AG08395 (cell line): ENCODE data around the gene LMCD1.
A peak's percentile ranks its signal among the peaks of the same experiment; 100 is the strongest.

ENCODE experiments used
- DNase-seq: peaks from one replicate; pipeline ENCODE4 v3.0.0; 2012; ENCODE audit warnings: mixed read lengths, low spot score

LMCD1 gene

GRCh38 chr3:8484409-8485140 is 17.0 kb upstream of the LMCD1 start:
- DNase-seq = no peak

DNA sequence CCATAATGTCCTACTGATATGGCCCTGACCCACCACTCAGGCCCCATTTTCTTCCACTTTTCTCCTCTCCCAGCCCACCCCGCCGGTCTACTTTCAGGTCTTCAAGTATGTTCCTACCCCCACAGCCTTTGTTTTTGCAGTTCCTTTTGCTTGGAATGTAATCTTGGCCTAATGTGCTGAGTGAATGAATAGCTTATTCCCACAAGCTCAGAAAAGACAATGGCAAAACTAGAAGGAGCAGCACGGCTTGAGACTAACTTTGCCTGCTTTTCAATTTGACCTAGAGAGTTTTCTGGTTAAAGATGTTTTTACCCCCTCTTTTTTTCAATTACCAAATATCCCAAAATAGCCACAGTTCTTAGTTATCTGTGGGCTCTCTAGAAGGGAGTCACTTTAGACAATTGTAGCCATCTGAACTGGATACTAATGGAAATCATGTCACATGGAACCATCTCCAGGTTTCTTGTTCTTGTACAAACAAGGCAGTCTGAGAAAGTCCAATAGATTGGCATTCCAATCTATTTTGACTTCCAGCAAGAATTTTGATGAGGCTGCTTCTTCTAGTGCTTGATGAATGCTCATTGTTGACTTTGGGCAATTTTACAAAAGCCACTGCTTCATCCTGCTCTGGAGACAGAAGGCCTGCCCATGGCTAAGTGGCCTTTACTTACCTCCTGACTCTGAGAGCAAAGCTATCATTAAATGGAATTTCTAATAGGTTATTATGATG is 16.3 kb upstream of the LMCD1 start:
- no peak for DNase-seq

DNA sequence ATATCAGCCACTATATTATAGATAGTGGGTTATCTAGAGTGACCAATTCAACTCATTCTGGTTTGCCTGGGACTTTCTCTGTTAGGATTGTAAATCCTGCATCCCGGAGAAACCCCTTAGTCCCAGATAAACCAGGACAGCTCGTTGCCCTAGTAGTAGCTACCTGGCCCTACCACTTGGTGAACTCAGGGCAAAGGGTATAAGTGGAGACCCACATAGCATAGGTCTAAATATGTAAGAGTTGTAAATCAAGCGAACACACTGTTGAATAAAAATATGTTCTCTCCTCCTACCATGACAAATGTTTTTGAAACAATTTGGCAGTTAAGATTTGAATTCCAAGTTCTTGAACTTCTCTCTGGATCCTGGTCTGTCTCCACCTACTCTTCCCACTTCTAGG is 15.7 kb upstream of the LMCD1 start:
- no peak for DNase-seq

DNA sequence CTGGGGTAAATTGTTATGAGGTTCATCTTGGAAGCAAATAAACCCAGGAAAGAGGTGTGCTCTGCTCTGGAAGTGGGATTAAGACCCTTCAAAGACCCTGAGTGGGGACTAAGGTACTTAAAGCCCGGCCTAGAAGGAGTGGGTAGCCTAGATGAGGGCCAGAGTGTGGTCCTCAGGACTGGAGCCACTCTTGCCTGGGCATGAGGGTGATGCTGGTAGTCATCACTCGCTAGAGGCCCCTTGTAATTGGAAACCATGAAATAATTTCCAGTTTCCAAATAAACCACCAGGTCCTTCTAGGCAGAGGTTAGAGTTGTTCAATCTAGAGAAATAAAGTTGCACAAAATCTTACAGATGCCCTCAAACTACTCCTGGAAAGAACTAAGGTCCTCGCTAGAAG is 15.2 kb upstream of the LMCD1 start:
- no peak for DNase-seq

DNA sequence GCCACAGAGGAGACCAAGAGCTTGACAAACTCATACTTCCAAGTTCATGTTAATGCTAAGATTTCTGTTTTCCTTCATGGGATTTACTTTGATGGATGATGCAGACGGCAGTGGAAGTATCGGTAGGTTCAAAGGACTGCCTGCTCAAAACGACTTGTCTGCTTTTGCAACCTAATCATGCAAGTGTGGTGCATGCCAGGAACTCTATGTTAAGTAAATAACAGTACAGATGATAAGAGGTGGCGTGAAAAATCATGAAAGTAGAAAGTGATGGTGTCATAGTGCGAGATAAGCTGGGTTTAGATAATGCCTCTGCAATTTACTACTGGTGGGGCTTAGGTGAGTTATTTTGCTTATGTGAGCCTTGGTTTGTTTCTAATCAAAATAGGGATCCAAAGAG is 14.7 kb upstream of the LMCD1 start:
- DNase-seq = no peak

GRCh38 chr3:8488411-8488810 is 13.2 kb upstream of the LMCD1 start:
- DNase-seq = peak; percentile 48

DNA sequence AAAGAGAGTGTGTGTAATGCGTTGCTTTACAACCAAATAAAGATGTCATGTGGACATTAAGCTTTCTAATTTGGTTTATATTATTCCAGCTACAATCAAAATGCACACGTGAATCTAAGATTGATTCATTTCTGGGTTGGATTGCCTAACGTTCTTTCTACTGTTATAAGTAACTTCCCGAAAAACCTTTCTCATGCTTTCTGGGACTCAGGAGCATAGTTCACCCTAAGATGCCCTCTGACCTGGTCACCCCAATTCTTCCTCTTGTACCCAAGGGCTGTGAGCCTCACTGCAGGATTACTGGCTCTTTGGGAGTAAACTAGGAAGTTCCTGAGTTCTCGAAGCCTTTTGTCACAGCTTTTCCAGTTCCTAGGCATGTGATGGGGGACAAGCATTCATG is 12.7 kb upstream of the LMCD1 start:
- DNase-seq = no peak

DNA sequence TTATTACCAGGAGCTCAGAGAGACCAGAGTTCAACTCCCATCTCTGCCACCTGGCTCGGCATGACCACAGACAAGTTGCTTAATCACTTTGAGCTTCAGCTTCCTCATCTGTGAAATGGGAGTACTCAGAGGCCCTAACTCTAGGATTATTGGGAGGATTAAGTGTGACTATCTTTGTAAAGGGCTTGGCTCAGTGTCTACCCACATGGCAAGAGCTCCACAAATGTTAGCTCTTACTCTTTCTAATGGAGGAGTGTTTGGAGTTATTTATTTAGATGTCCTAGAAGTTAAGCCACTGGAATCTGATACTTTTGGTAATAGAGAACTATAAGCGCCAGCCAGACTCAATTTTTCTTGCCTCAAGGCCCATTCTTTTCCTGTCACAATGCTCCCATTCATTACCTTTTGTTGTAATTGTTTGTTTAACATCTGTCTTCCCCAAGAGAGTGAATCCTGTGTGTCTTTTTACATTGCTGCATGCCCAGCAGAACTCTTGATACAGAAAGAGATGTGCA is 12.3 kb upstream of the LMCD1 start:
- DNase-seq = no peak

DNA sequence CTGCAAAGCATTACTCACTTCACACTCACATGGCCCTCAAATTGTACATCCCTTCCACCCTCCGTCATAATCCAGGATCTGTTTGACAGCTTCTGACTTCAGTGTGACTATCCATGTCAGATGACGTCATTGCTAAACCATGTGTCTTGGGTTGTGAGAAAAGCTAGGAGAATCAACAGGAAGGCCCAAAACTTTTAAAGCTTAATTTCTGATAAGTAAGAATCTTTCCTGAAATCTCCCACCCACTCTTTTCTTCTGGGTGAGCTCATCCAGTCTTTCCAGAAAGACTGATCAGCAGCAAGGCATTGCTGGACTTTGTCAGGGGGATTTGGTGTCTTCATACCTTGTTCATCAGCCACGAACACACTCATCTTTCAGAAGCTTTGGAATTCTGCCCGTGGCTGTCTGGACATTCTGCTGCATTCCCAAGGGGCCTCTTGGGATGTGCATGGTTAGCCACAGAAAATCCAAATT is 11.5 kb upstream of the LMCD1 start:
- DNase-seq = peak; percentile 90

DNA sequence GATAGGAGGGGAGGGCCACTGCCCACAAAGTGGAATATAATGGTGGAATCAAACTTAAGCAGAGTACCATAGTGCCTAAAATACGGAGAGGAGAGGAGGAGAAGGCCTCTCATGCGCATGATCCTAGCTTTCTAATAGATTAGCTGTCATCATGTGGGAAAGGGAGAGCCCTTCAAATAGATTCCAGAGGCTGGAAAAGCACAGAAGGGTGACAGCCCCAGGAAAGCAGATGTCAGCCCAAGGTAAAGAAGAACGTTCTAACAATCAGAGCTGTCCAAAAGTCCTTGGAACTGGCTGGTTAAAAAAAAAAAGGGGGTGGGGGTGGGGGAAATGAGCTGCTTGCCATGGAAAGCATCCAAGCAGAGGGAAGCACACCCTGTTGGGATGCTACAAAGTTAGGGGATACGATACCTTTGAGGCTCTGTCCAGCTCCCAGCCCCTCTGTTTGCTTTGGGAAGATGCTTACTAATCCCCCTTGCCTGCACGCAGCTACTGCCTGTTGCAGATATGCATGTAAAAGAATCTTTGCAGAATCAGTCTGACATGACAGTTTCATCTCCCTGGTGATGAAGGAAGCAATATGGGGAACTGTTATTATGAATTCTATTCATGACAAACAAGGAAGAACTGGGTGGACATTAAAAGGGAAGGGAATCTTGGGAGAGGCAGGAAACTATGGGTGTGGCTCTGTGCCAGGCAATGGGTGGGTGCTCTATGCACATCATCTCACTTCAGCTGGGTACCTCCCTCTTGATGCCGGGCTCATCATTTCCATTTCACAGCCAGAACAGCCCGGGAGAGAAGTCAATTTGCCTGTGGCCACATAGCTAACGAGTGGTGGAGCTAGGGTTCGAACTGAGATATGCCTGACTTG is 10.1 kb upstream of the LMCD1 start:
- DNase-seq = no peak

DNA sequence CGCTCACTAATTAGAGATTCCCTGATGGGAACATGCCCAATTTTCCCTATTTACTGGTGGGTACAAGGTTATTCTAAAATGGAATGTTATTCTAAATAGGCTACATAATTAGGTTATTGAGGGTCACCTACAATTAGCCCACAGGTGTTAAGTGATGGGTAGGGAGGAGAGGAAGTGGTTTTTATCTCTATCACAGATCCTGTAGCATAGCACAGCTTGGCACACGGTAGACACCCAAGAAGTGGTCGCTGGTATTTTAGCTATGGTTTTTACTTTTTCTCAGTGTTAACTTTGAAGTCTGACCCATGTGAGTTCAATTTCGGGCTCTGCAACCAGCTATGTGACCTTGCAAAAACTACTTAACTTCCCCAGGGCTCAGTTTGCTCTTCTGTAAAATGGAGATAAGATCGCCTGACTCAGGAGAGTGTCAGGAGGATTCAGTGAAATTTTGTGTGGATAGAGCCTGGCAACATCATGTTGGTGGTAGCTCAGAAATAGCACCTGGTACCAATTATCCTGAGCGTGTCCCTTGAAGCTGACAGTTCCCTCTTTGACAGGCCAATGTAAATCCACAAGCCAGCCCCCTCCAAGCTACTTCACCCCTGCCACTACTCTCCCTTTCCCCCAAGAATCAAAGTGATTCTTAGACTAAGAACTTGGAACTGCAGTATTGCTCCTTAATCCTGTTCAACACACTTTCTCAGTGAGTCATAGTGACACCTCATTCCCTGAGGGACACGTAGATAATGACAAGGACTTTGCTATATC is 8.7 kb upstream of the LMCD1 start:
- DNase-seq = peak; percentile 38

- no peak for DNase-seq
Observed at GRCh38 chr3:8493744-8494143, 7.9 kb upstream of the LMCD1 start.

GRCh38 chr3:8494327-8494726 is 7.3 kb upstream of the LMCD1 start:
- no peak for DNase-seq

DNA sequence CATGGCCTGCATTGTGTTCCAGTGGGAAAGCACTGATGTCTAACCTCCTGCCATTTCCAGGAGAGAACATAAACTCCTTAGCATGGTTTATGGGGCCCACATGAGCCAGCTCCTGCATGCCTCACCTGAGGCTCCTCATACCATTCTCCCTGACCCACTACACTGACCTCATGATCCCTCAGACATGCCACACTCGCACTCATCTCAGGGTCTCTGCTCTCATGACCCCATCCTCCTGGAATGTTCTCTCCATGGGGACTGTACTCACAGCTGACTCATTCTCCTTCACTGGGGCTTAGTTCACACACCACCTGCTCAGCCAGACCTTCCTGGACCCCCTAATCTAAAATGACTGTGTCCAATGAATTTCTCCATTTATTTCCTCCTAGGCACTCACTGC is 4.0 kb upstream of the LMCD1 start:
- no peak for DNase-seq

- DNase-seq = no peak
Observed at GRCh38 chr3:8499181-8499611, 2.4 kb upstream of the LMCD1 start.

- no peak for DNase-seq
Observed at GRCh38 chr3:8500319-8500988, 1.2 kb upstream of the LMCD1 start.

DNA sequence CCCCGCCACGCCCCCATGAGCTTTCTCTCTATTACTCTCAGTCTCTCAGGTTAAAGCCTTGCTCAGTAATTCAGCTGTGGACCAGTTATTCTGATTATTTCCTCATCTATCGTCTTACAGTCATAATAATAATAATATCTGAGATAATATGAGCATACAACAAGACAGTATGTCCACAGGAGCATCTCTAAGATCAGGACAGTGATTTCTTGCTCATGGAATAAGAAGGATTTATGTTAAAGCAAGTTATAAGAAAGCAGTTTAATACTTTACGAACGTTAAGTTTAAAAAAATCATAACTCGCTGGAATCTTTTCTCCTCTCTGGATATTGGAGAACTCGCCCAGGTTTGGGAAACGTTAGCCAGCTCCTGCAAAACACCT is 643 bp upstream of the LMCD1 start:
- DNase-seq = no peak

DNA sequence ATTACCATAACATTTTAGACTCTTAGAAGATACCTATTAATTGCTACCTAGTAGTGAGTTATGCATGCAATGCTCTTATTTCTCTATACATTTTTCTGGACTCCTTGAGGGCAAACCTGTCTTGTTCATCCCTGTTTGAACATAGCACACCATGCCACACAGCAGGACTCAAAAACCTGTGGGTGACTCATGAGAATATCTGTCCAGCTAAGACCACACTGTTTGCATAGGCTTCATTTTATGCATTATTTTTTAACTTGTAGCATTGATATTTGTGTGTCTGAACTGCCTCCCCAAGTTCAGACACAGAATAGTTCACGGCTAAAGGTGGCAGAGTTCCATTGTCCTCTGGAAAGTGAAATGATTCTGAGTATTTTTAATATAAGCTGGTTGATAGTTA is 1.8 kb downstream of the LMCD1 start:
- DNase-seq = no peak

DNA sequence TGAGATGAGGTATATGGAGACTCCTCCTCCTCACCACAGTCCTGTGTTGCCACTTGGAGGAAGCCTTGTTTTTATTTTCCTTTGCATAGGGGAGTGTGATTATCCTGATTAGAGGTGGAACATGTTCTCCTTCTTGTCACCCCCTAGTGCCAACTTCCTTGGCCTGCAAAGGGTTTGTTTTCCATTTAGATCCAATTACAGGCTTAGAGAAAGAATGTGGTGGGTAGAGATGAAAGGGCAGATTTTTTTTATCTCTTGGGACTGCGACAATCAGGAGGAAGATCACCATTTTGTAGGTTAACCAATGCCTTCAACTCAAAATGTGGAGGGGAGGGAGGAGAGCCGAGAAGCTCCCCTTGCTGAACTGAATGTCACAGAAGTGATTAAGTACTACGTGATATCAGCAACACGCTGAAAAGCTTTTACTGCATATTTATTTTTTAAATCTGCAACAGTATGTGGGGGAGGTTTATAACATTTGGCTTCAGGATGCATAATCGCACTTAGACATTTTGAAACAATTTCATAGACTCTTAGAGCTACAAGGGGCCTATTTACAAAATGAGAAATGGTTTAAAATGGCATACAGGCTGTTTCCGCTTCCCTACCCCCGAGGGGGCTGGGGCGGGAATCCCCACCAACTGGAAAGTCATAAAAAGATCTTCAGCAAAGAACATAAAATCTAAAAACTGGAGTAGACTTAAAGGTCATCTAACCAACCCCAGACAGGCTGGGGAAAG is 2.4 kb downstream of the LMCD1 start:
- DNase-seq = no peak

- DNase-seq = no peak
Observed at GRCh38 chr3:8504611-8504973, 3.0 kb downstream of the LMCD1 start.

DNA sequence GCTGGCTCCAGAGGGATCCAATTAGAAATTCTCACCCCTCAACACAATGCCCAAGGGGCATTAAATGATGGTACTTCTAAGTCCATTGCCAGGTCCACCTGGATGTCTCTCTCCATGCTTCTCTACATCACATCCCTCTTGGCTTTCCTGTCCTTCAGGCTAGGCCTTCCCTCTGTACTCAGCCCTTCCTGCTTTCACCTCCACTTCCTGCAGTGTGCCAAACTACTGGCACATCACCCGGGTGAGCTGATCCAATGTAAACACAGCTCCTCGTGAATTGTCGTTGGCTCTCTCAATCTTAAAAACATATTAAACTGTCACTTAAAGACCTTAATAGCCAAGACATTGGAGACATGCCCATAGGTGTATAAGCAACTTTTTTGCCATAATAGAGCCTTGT is 4.0 kb downstream of the LMCD1 start:
- DNase-seq = no peak
